ENCODE data around the gene ARX.

The ARX gene

GRCh38 chrX:25020391-25020904, 4.7 kb upstream of the ARX start:
- no peaks in the 10 kb centered on the region for H3K36me3 ChIP-seq (ENCODE audit: insufficient read depth)
- no peaks in the 10 kb centered on the region for H3K4me1 ChIP-seq (ENCODE audit: low read depth, poor library complexity, severe bottlenecking)
- H3K27ac ChIP-seq: no peak overlapping the region
- H3K27me3 ChIP-seq (ENCODE audit: insufficient read depth, low read depth): no peaks in the 10 kb centered on the region
- no peaks in the 10 kb centered on the region for H3K79me2 ChIP-seq (ENCODE audit: insufficient read depth, low read depth)
- H3K4me3 ChIP-seq (IDR thresholded peaks at IDR 0.05; ENCODE audit: insufficient read depth, low read depth, low read length): no peak overlapping the region
- no peaks in the 10 kb centered on the region for H4K20me1 ChIP-seq (ENCODE audit: insufficient read depth)
- no peak overlapping the region for H3K9ac ChIP-seq
- H2AFZ ChIP-seq (ENCODE audit: low read depth): peak overlapping the region; percentile 54; the same call in 1 of the 2 replicates
- H3K4me2 ChIP-seq: 0 out of 2 replicates have a peak overlapping the region, but pooled peaks have one; percentile 42
- TF ChIP-seq, protein P1, sequence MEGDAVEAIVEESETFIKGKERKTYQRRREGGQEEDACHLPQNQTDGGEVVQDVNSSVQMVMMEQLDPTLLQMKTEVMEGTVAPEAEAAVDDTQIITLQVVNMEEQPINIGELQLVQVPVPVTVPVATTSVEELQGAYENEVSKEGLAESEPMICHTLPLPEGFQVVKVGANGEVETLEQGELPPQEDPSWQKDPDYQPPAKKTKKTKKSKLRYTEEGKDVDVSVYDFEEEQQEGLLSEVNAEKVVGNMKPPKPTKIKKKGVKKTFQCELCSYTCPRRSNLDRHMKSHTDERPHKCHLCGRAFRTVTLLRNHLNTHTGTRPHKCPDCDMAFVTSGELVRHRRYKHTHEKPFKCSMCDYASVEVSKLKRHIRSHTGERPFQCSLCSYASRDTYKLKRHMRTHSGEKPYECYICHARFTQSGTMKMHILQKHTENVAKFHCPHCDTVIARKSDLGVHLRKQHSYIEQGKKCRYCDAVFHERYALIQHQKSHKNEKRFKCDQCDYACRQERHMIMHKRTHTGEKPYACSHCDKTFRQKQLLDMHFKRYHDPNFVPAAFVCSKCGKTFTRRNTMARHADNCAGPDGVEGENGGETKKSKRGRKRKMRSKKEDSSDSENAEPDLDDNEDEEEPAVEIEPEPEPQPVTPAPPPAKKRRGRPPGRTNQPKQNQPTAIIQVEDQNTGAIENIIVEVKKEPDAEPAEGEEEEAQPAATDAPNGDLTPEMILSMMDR (conservative IDR thresholded peaks at IDR 0.05; ENCODE audit: low read depth, low read length): no peak

DNA sequence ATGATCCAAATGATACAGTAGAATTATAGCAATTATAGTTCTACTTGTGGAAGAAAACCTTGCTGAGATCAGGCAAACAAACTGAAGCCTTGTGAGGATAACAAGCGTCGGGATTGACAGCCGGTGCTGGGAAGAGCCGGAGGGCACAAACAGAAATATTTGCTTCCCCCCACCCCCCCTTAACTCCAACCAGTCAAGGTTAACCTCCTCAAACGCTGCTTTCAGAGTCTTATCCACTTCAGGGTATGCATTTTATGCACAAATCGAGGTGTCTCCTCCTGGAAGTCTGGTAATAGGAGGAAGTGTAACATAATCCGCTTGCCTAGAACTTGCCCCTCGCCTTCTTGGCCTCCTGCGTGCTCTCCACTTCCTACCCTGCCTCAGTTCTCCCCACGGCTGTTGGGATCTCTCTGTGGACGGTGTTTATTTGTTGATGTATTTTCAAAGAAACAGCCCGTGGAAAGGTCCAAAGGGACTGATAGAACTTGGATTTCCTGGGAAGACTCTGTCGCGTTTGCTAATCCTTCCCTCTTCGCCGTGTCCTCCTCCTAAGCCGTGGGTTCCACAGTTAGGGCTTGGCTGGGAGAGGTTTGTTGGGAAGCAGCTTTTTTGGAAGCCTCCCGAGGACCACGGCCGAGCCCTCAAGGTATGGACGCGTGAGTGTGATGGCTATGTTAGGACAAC, 4.1 kb upstream of the ARX start:
- Histone ChIP-seq H3K4me2 (0 out of 2 replicates have a peak overlapping the region, but pooled peaks have one; percentile 42), H3K27me3 (ENCODE audit: insufficient read depth, low read depth) (no peaks in the 10 kb centered on the region), H3K4me1 (ENCODE audit: low read depth, poor library complexity, severe bottlenecking) (no peaks in the 10 kb centered on the region), H4K20me1 (ENCODE audit: insufficient read depth) (no peaks in the 10 kb centered on the region), H3K27ac (no peak overlapping the region), H3K4me3 (IDR thresholded peaks at IDR 0.05; ENCODE audit: insufficient read depth, low read depth, low read length) (no peak overlapping the region), H3K9ac (no peak overlapping the region), H2AFZ (ENCODE audit: low read depth) (peak overlapping the region; percentile 54; the same call in 1 of the 2 replicates), H3K36me3 (ENCODE audit: insufficient read depth) (no peaks in the 10 kb centered on the region), H3K79me2 (ENCODE audit: insufficient read depth, low read depth) (no peaks in the 10 kb centered on the region)
- TF ChIP-seq, protein P1 (conservative IDR thresholded peaks at IDR 0.05; ENCODE audit: low read depth, low read length): no peak

GRCh38 chrX:25018682-25019081, 2.9 kb upstream of the ARX start:
- Histone ChIP-seq H3K27ac (no peak overlapping the region), H3K4me1 (ENCODE audit: low read depth, poor library complexity, severe bottlenecking) (no peaks in the 10 kb centered on the region), H4K20me1 (ENCODE audit: insufficient read depth) (no peaks in the 10 kb centered on the region), H3K79me2 (ENCODE audit: insufficient read depth, low read depth) (no peaks in the 10 kb centered on the region), H3K36me3 (ENCODE audit: insufficient read depth) (no peaks in the 10 kb centered on the region), H3K4me3 (IDR thresholded peaks at IDR 0.05; ENCODE audit: insufficient read depth, low read depth, low read length) (no peak overlapping the region), H3K9ac (no peak overlapping the region), H2AFZ (ENCODE audit: low read depth) (no peak overlapping the region), H3K4me2 (no peak overlapping the region), H3K27me3 (ENCODE audit: insufficient read depth, low read depth) (no peaks in the 10 kb centered on the region)
- TF ChIP-seq, protein P1 (conservative IDR thresholded peaks at IDR 0.05; ENCODE audit: low read depth, low read length): no peak

GRCh38 chrX:25017667-25018247, 2.0 kb upstream of the ARX start:
- TF ChIP-seq, protein P1 (conservative IDR thresholded peaks at IDR 0.05; ENCODE audit: low read depth, low read length): no peak
- Histone ChIP-seq H3K36me3 (ENCODE audit: insufficient read depth) (no peaks in the 10 kb centered on the region), H3K27me3 (ENCODE audit: insufficient read depth, low read depth) (no peaks in the 10 kb centered on the region), H3K9ac (no peak overlapping the region), H4K20me1 (ENCODE audit: insufficient read depth) (no peaks in the 10 kb centered on the region), H2AFZ (ENCODE audit: low read depth) (no peak overlapping the region), H3K79me2 (ENCODE audit: insufficient read depth, low read depth) (no peaks in the 10 kb centered on the region), H3K4me1 (ENCODE audit: low read depth, poor library complexity, severe bottlenecking) (no peaks in the 10 kb centered on the region), H3K4me3 (IDR thresholded peaks at IDR 0.05; ENCODE audit: insufficient read depth, low read depth, low read length) (no peak overlapping the region), H3K4me2 (no peak overlapping the region), H3K27ac (no peak overlapping the region)

Data from KMS-11 (cell line).